HepG2 (cell line): ENCODE data around the gene FUT3.

ENCODE experiments used
- MXD3 ChIP-seq: IDR thresholded peaks from 2 replicates; pipeline ENCODE4 v1.6.1; 2016; ENCODE audit warnings: mild to moderate bottlenecking, missing biosample characterization, missing genetic modification reagents
- NR2C2 ChIP-seq: sonication (generic); formaldehyde crosslinking; IDR thresholded peaks from 2 replicates; pipeline ENCODE4 v1.4.0; 2020; ENCODE audit warnings: missing genetic modification reagents, mild to moderate bottlenecking, moderate library complexity, borderline replicate concordance
- SMAD1 ChIP-seq: sonication (generic); formaldehyde crosslinking; IDR thresholded peaks from 2 replicates; pipeline ENCODE4 v1.4.0; 2020; ENCODE audit warnings: missing genetic modification reagents, low read depth, mild to moderate bottlenecking, borderline replicate concordance
- TBP ChIP-seq: sonication (generic); formaldehyde crosslinking; IDR thresholded peaks from 2 replicates; pipeline ENCODE4 v1.5.0; 2020; ENCODE audit warnings: missing genetic modification reagents
- YY1 ChIP-seq: IDR thresholded peaks from 2 replicates; pipeline ENCODE4 v1.6.1; 2011; ENCODE audit warnings: low read length, low read depth, moderate library complexity, mild to moderate bottlenecking; ENCODE audit not compliant: insufficient read depth, insufficient replicate concordance

GRCh38 chr19:5893296-5893903 lies 42.2 kb upstream of the FUT3 start:
- TF ChIP-seq YY1 (no peak), NR2C2 (CRISPR knock-in tag) (0 out of 2 replicates have a peak, but pooled peaks have one; percentile 15), MXD3 (no peak), TBP (CRISPR knock-in tag) (no peak), SMAD1 (CRISPR knock-in tag) (no peak)
